Activated CD8-positive, alpha-beta memory T cell treated with anti-CD3 and anti-CD28 coated beads, Interleukin-2, amount 50 U/mL, for 24 hours (primary cell): Measurements from ENCODE around the gene PDGFC.
"Not testable (repeated sequence)": the region's sequence is repeated elsewhere in the genome, so short reads cannot be mapped to it uniquely, and the experiment has no call there.

Experiments used
- DNase-seq: peaks from one replicate; pipeline ENCODE4 v3.0.0-alpha.2; 2020; ENCODE audit errors: extremely low read depth

PDGFC gene

GRCh38 chr4:156901871-156902270 lies 69.7 kb downstream of the PDGFC start:
- DNase-seq: no peak

GRCh38 chr4:156898373-156899117 lies 73.1 kb downstream of the PDGFC start:
- no peak for DNase-seq

GRCh38 chr4:156896527-156896926 lies 75.1 kb downstream of the PDGFC start:
- no peak for DNase-seq

- DNase-seq: no peak
Observed at GRCh38 chr4:156894234-156894633, 77.4 kb downstream of the PDGFC start.

- DNase-seq: no peak
Observed at GRCh38 chr4:156892805-156893204, 78.8 kb downstream of the PDGFC start.

- DNase-seq: no peak
Observed at GRCh38 chr4:156889616-156890594, 81.7 kb downstream of the PDGFC start.

- no peak for DNase-seq
Observed at GRCh38 chr4:156888762-156889161, 82.8 kb downstream of the PDGFC start.

- DNase-seq: no peak
Observed at GRCh38 chr4:156886481-156886880, 85.1 kb downstream of the PDGFC start.

GRCh38 chr4:156885374-156885773 lies 86.2 kb downstream of the PDGFC start:
- no peak for DNase-seq

GRCh38 chr4:156884183-156884582 lies 87.4 kb downstream of the PDGFC start:
- no peak for DNase-seq

- DNase-seq: no peak
Observed at GRCh38 chr4:156875704-156876103, 95.9 kb downstream of the PDGFC start.

GRCh38 chr4:156875055-156875454 lies 96.5 kb downstream of the PDGFC start:
- DNase-seq: no peak

GRCh38 chr4:156873799-156874198 lies 97.8 kb downstream of the PDGFC start:
- no peak for DNase-seq

- no peak for DNase-seq
Observed at GRCh38 chr4:156870861-156871260, 100.7 kb downstream of the PDGFC start.

GRCh38 chr4:156870131-156870530 lies 101.5 kb downstream of the PDGFC start:
- DNase-seq: no peak

- DNase-seq: not testable (repeated sequence)
Observed at GRCh38 chr4:156866088-156866487, 105.5 kb downstream of the PDGFC start.

GRCh38 chr4:156865451-156865850 lies 106.1 kb downstream of the PDGFC start:
- DNase-seq: no peak

GRCh38 chr4:156858071-156858470 lies 113.5 kb downstream of the PDGFC start:
- no peak for DNase-seq

- no peak for DNase-seq
Observed at GRCh38 chr4:156838761-156839160, 132.8 kb downstream of the PDGFC start.

GRCh38 chr4:156837625-156838345 lies 133.8 kb downstream of the PDGFC start:
- no peak for DNase-seq

GRCh38 chr4:156832886-156833285 lies 138.7 kb downstream of the PDGFC start:
- DNase-seq: no peak

- DNase-seq: no peak
Observed at GRCh38 chr4:156830351-156830750, 141.2 kb downstream of the PDGFC start.
